Rectal smooth muscle tissue (tissue), 1 donor: ENCODE measurements around the gene MEN1.
"Not testable (repeated sequence)": the region's sequence is repeated elsewhere in the genome, so short reads cannot be mapped to it uniquely, and the experiment has no call there.

Experiments used
- H3K27ac ChIP-seq: one replicate; pipeline ENCODE4 v1.7.0; 2013; ENCODE audit warnings: low read depth, low read length, inconsistent platforms
- H3K27me3 ChIP-seq: one replicate; pipeline ENCODE4 v1.7.0; 2013; ENCODE audit warnings: low read length; ENCODE audit not compliant: control insufficient read depth, insufficient read depth
- H3K36me3 ChIP-seq: one replicate; pipeline ENCODE4 v1.7.0; 2013; ENCODE audit warnings: low read length; ENCODE audit not compliant: control insufficient read depth, insufficient read depth
- H3K4me1 ChIP-seq: one replicate; pipeline ENCODE4 v1.7.0; 2013; ENCODE audit warnings: low read length; ENCODE audit not compliant: control insufficient read depth, insufficient read depth
- H3K4me3 ChIP-seq: one replicate; pipeline ENCODE4 v1.7.0; 2013; ENCODE audit warnings: low read length
- H3K9ac ChIP-seq: one replicate; pipeline ENCODE4 v1.7.0; 2013; ENCODE audit warnings: low read length

Gene MEN1

GRCh38 chr11:64834031-64834722, 23.8 kb upstream of the MEN1 start:
- Histone ChIP-seq H3K27ac (no peak overlapping the region), H3K9ac (no peak overlapping the region), H3K4me3 (no peak overlapping the region), H3K27me3 (no peaks in the 10 kb centered on the region), H3K36me3 (peaks cover 3% of the 10 kb centered on the region), H3K4me1 (no peaks in the 10 kb centered on the region)

- Histone ChIP-seq H3K4me3 (no peak overlapping the region), H3K27ac (no peak overlapping the region), H3K9ac (no peak overlapping the region), H3K27me3 (no peaks in the 10 kb centered on the region), H3K36me3 (peaks cover 3% of the 10 kb centered on the region), H3K4me1 (no peaks in the 10 kb centered on the region)
Measured at GRCh38 chr11:64833509-64833908, 23.2 kb upstream of the MEN1 start.

- Histone ChIP-seq H3K4me1 (no peaks in the 10 kb centered on the region), H3K9ac (no peak overlapping the region), H3K27me3 (no peaks in the 10 kb centered on the region), H3K4me3 (no peak overlapping the region), H3K36me3 (peaks cover 3% of the 10 kb centered on the region), H3K27ac (no peak overlapping the region)
Measured at GRCh38 chr11:64833198-64833502, 22.8 kb upstream of the MEN1 start.

GRCh38 chr11:64832467-64833197, 22.3 kb upstream of the MEN1 start:
- H3K27ac ChIP-seq: no peak overlapping the region
- H3K36me3 ChIP-seq: peaks cover 3% of the 10 kb centered on the region
- H3K27me3 ChIP-seq: no peaks in the 10 kb centered on the region
- no peaks in the 10 kb centered on the region for H3K4me1 ChIP-seq
- no peak overlapping the region for H3K4me3 ChIP-seq
- no peak overlapping the region for H3K9ac ChIP-seq

GRCh38 chr11:64831411-64831891, 21.1 kb upstream of the MEN1 start:
- Histone ChIP-seq H3K9ac (no peak overlapping the region), H3K36me3 (peaks cover 3% of the 10 kb centered on the region), H3K4me1 (no peaks in the 10 kb centered on the region), H3K27ac (no peak overlapping the region), H3K4me3 (no peak overlapping the region), H3K27me3 (no peaks in the 10 kb centered on the region)

- no peak overlapping the region for H3K27ac ChIP-seq
- no peak overlapping the region for H3K4me3 ChIP-seq
- H3K4me1 ChIP-seq: no peaks in the 10 kb centered on the region
- H3K27me3 ChIP-seq: no peaks in the 10 kb centered on the region
- no peak overlapping the region for H3K9ac ChIP-seq
- H3K36me3 ChIP-seq: peaks cover 3% of the 10 kb centered on the region
Measured at GRCh38 chr11:64829536-64830251, 19.3 kb upstream of the MEN1 start.

GRCh38 chr11:64827451-64827839, 17.1 kb upstream of the MEN1 start:
- Histone ChIP-seq H3K27me3 (no peaks in the 10 kb centered on the region), H3K4me1 (no peaks in the 10 kb centered on the region), H3K27ac (no peak overlapping the region), H3K36me3 (no peaks in the 10 kb centered on the region), H3K4me3 (no peak overlapping the region), H3K9ac (no peak overlapping the region)

GRCh38 chr11:64826578-64827450, 16.5 kb upstream of the MEN1 start:
- no peaks in the 10 kb centered on the region for H3K36me3 ChIP-seq
- H3K27me3 ChIP-seq: no peaks in the 10 kb centered on the region
- H3K4me3 ChIP-seq: no peak overlapping the region
- no peak overlapping the region for H3K27ac ChIP-seq
- H3K9ac ChIP-seq: no peak overlapping the region
- no peaks in the 10 kb centered on the region for H3K4me1 ChIP-seq

- Histone ChIP-seq H3K36me3 (no peaks in the 10 kb centered on the region), H3K9ac (no peak overlapping the region), H3K27me3 (no peaks in the 10 kb centered on the region), H3K4me3 (no peak overlapping the region), H3K27ac (no peak overlapping the region), H3K4me1 (no peaks in the 10 kb centered on the region)
Measured at GRCh38 chr11:64826062-64826461, 15.7 kb upstream of the MEN1 start.

- no peak overlapping the region for H3K9ac ChIP-seq
- H3K27ac ChIP-seq: no peak overlapping the region
- no peaks in the 10 kb centered on the region for H3K27me3 ChIP-seq
Measured at GRCh38 chr11:64823568-64824119, 13.3 kb upstream of the MEN1 start.

GRCh38 chr11:64817476-64817875, 7.1 kb upstream of the MEN1 start:
- H3K27me3 ChIP-seq: no peaks in the 10 kb centered on the region
- H3K4me1 ChIP-seq: no peaks in the 10 kb centered on the region
- no peaks in the 10 kb centered on the region for H3K36me3 ChIP-seq
- no peak overlapping the region for H3K9ac ChIP-seq
- no peak overlapping the region for H3K27ac ChIP-seq
- H3K4me3 ChIP-seq: no peak overlapping the region

More at GRCh38 chr11:64823568-64824119, 13.3 kb upstream of the MEN1 start:
- H3K4me3 ChIP-seq: no peak overlapping the region
- H3K4me1 ChIP-seq: no peaks in the 10 kb centered on the region
- H3K36me3 ChIP-seq: no peaks in the 10 kb centered on the region

GRCh38 chr11:64815433-64815832, 5.1 kb upstream of the MEN1 start:
- not testable (repeated sequence) for H3K27me3 ChIP-seq, H3K9ac ChIP-seq, H3K4me1 ChIP-seq, H3K27ac ChIP-seq, H3K36me3 ChIP-seq, H3K4me3 ChIP-seq
